ENCODE results near the gene NAGA. TPM values are rescaled to one million over a fixed set of nuclear protein-coding genes. Genes with fewer than 3 reads are reported as not detected.
"Not testable (repeated sequence)": the region's sequence is repeated elsewhere in the genome, so short reads cannot be mapped to it uniquely, and the experiment has no call there.

NAGA gene
- total and polyA plus RNA-seq, 2 donors (not counting 1 experiment from before 2014, with no cell fraction given), result 13.2 to 20.2 TPM

DNA sequence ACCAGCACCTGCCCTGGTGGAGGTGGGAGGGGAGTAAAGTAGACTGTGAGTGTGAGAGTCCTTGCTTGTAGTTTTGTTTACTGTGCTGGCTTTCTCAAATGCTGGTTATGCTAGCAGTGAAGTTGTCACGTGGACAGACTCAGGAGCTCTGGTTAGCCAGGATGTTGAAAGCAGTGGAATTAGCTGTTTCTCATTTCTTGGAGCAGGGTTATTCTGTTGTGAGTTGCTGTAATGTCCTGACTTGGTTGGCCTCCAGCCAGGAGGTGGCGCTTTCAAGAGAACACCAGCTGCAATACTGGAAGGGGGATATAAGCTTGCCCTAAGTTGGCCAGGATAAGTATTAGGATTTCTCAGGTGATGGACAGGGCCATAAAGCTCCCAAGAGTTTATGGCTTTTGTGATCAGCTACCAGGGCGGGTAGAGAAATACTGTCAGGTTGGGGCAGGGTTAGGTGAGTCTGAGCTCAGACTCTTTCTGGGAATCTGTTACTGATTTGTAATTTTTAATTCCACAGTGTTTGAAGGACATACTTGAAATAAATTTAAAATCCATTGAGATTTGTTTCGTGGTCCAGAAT is 46.3 kb upstream of the NAGA start:
- TF ChIP-seq EZH2 (IDR thresholded peaks at IDR 0.05; ENCODE audit: borderline replicate concordance, insufficient read depth, low read depth, low read length, poor library complexity, severe bottlenecking) (no peak), CTCF (IDR thresholded peaks at IDR 0.05) (no peak)
- ChIA-PET CTCF (interaction anchor here (0.5 to 2.2 kb wide), 5 partner anchors 151 to 568 kb away, joined by 3 to 8 read pairs (median 4); no protein-coding TSS in a partner anchor), POLR2A (interaction anchor here (0.5 kb wide), 1 partner anchor 74 kb away, joined by 6 read pairs; no protein-coding TSS in a partner anchor)
- Histone ChIP-seq H3K27me3 (replicated peaks in 1 of 4; ENCODE audit: control extremely low read depth in 1 of 4, control insufficient read depth in 3 of 4, insufficient read depth in 4 of 4, low read length in 3 of 4) (no peaks in the 10 kb centered on the region), H3K79me2 (ENCODE audit: control insufficient read depth, insufficient read depth, low read length) (no peaks in the 10 kb centered on the region), H3K36me3 (replicated peaks in 1 of 2; ENCODE audit: control extremely low read depth in 1 of 2, control insufficient read depth in 1 of 2, extremely low read depth in 1 of 2, insufficient read depth in 2 of 2, low read length in 1 of 2) (no peaks in the 10 kb centered on the region), H3K4me2 (replicated peaks; ENCODE audit: low read depth, low read length, poor library complexity, severe bottlenecking) (no peak overlapping the region), H3K9ac (ENCODE audit: low read length) (no peak overlapping the region), H4K20me1 (ENCODE audit: control insufficient read depth, insufficient read depth, low read length, poor library complexity, severe bottlenecking) (no peaks in the 10 kb centered on the region), H2AFZ (ENCODE audit: insufficient read depth, low read depth, low read length, poor library complexity, severe bottlenecking) (no peak overlapping the region), H3K27ac (ENCODE audit: low read length in 2 of 2) (no peak overlapping the region), H3K4me3 (ENCODE audit: control extremely low read depth in 1 of 5, extremely low read depth in 1 of 5, insufficient read depth in 1 of 5, low read depth in 2 of 5, low read length in 4 of 5) (no peak overlapping the region), H3K9me3 (ENCODE audit: control extremely low read depth in 1 of 3, control insufficient read depth in 2 of 3, insufficient read depth in 1 of 3, low read length in 2 of 3) (peaks cover 0 to 24% (median 11%) of the 10 kb centered on the region in 3 donors), H3K4me1 (ENCODE audit: control insufficient read depth in 2 of 2, insufficient read depth in 2 of 2, low read length in 2 of 2) (peaks cover 15 to 16% of the 10 kb centered on the region in 2 donors)
- 94% methylated on average over 3 of the region's 4 CpGs for WGBS (ENCODE audit: insufficient coverage)
- H3K4me1 Mint-ChIP-seq, result peaks cover 20% of the 10 kb centered on the region
- no peak for ATAC-seq (ENCODE audit: low read depth)
- H3K27me3 Mint-ChIP-seq, result no peaks in the 10 kb centered on the region
- H3K4me3 Mint-ChIP-seq, result no peak overlapping the region
- peaks cover 2% of the 10 kb centered on the region for H3K9me3 Mint-ChIP-seq (ENCODE audit: insufficient read depth)
- DNase-seq, result no peak
- H3K27ac Mint-ChIP-seq, result no peak overlapping the region
- intact Hi-C loops (cut with micrococcal nuclease), result no loop called here

DNA sequence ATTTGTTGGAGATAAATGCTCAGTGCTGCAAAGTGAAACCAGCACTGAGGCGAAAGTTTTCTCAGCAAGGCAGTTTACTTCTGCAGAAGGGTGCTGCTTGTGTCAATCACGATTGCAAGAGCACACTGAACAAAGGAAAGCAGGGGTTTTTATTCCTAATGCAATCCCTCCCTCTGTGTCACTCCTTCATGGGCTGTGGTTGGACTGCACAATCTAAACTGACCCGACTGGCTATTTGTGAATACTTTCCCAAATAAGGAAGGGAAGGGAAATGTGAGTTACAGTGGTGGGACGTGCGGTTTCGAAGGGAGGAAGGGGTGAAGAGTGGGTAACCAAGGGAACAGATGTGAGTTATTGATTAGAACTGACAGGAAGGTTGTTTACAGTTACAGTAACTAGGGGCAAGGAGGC is 44.8 kb upstream of the NAGA start:
- peaks cover 0 to 24% (median 11%) of the 10 kb centered on the region in 3 donors for H3K9me3 ChIP-seq (ENCODE audit: control extremely low read depth in 1 of 3, control insufficient read depth in 2 of 3, insufficient read depth in 1 of 3, low read length in 2 of 3)
- intact Hi-C loops (cut with micrococcal nuclease); H3K4me2 ChIP-seq (replicated peaks; ENCODE audit: low read depth, low read length, poor library complexity, severe bottlenecking); H3K4me1 ChIP-seq (ENCODE audit: control insufficient read depth in 2 of 2, insufficient read depth in 2 of 2, low read length in 2 of 2); H3K27ac ChIP-seq (ENCODE audit: low read length in 2 of 2); DNase-seq; H3K79me2 ChIP-seq (ENCODE audit: control insufficient read depth, insufficient read depth, low read length); ATAC-seq (ENCODE audit: low read depth); H4K20me1 ChIP-seq (ENCODE audit: control insufficient read depth, insufficient read depth, low read length, poor library complexity, severe bottlenecking); H3K27me3 ChIP-seq (replicated peaks in 1 of 4; ENCODE audit: control extremely low read depth in 1 of 4, control insufficient read depth in 3 of 4, insufficient read depth in 4 of 4, low read length in 3 of 4); H3K27ac Mint-ChIP-seq; H3K27me3 Mint-ChIP-seq; H3K36me3 ChIP-seq (replicated peaks in 1 of 2; ENCODE audit: control extremely low read depth in 1 of 2, control insufficient read depth in 1 of 2, extremely low read depth in 1 of 2, insufficient read depth in 2 of 2, low read length in 1 of 2); H2AFZ ChIP-seq (ENCODE audit: insufficient read depth, low read depth, low read length, poor library complexity, severe bottlenecking); H3K9ac ChIP-seq (ENCODE audit: low read length); H3K4me3 ChIP-seq (ENCODE audit: control extremely low read depth in 1 of 5, extremely low read depth in 1 of 5, insufficient read depth in 1 of 5, low read depth in 2 of 5, low read length in 4 of 5); CTCF ChIA-PET; H3K4me3 Mint-ChIP-seq; POLR2A ChIA-PET; H3K9me3 Mint-ChIP-seq (ENCODE audit: insufficient read depth): not testable (repeated sequence)
- 75% methylated on average over 4 of the region's 6 CpGs for WGBS (ENCODE audit: insufficient coverage)
- H3K4me1 Mint-ChIP-seq, result peaks cover 13% of the 10 kb centered on the region
